Gastrocnemius medialis (tissue), 4 donors: Measurements from ENCODE around the gene SLFN12.

Source experiments
- CTCF ChIP-seq, 5 experiments: fragments of 450-650 bp in 3 of 5; fragments of 200-600 bp in 2 of 5; sonication (generic) in 2 of 5; IDR thresholded peaks in 4 of 5; conservative IDR thresholded peaks in 1 of 5; 1 replicate in 4 of 5; 2 replicates in 1 of 5; pipeline ENCODE4 v1.5.1; 2016 to 2019; ENCODE audit warnings: antibody characterized with exemption in 5 of 5, mild to moderate bottlenecking in 3 of 5, moderate library complexity in 3 of 5
- POLR2A ChIP-seq, 2 donors: fragments of 450-650 bp; IDR thresholded peaks; one replicate each; pipeline ENCODE4 v1.6.1; 2017; ENCODE audit warnings: antibody characterized with exemption in 2 of 2, mild to moderate bottlenecking in 2 of 2, moderate library complexity in 2 of 2

GRCh38 chr17:35361027-35361426 is 71.3 kb downstream of the SLFN12 start:
- TF ChIP-seq CTCF (IDR thresholded peaks at IDR 0.05 in 4 of 5, conservative IDR thresholded peaks at IDR 0.05 in 1 of 5): no peak
- no peak for TF ChIP-seq POLR2A (IDR thresholded peaks at IDR 0.05)
